WI38 (cell line): ENCODE results near the gene TTC23L.

Experiments used
- H3K4me3 ChIP-seq: 2 replicates; pipeline ENCODE4 v1.5.1; 2011; ENCODE audit warnings: low read depth, mild to moderate bottlenecking, control low read depth, low read length
- CTCF ChIP-seq: IDR thresholded peaks from 2 replicates; pipeline ENCODE4 v1.5.1; 2012; ENCODE audit warnings: low read depth, mild to moderate bottlenecking, control low read depth, low read length

TTC23L gene

GRCh38 chr5:34891981-34892380 lies 53.0 kb downstream of the TTC23L start:
- TF ChIP-seq CTCF: no peak
- H3K4me3 ChIP-seq: no peak overlapping the region

- no peak overlapping the region for H3K4me3 ChIP-seq
- no peak for TF ChIP-seq CTCF
Observed at GRCh38 chr5:34892414-34892813, 53.5 kb downstream of the TTC23L start.

GRCh38 chr5:34894716-34895115 lies 55.8 kb downstream of the TTC23L start:
- H3K4me3 ChIP-seq: no peak overlapping the region
- TF ChIP-seq CTCF: no peak

- no peak overlapping the region for H3K4me3 ChIP-seq
- TF ChIP-seq CTCF: no peak
Observed at GRCh38 chr5:34895641-34896419, 56.9 kb downstream of the TTC23L start.

- no peak for TF ChIP-seq CTCF
- H3K4me3 ChIP-seq: no peak overlapping the region
Observed at GRCh38 chr5:34897646-34898045, 58.7 kb downstream of the TTC23L start.

- H3K4me3 ChIP-seq: no peak overlapping the region
- TF ChIP-seq CTCF: peak; percentile 80
Observed at GRCh38 chr5:34898258-34898895, 59.4 kb downstream of the TTC23L start.

GRCh38 chr5:34899066-34899465 lies 60.1 kb downstream of the TTC23L start:
- H3K4me3 ChIP-seq: no peak overlapping the region
- no peak for TF ChIP-seq CTCF
